Stimulated activated CD4-positive, alpha-beta T cell treated with anti-CD3 and anti-CD28 coated beads, Interleukin-15, amount 100 ng/mL, for 1 hour (primary cell): ENCODE measurements around the gene ARHGEF28.

ENCODE experiments used
- DNase-seq, 2 donors: peaks; one replicate each; pipeline ENCODE4 v3.0.0-alpha.2; 2020; ENCODE audit warnings: low read depth in 1 of 2, low spot score in 1 of 2

The ARHGEF28 gene

GRCh38 chr5:73654819-73655318, 28.9 kb downstream of the ARHGEF28 start:
- no peak for DNase-seq

GRCh38 chr5:73655521-73656160, 29.6 kb downstream of the ARHGEF28 start:
- DNase-seq: no peak

GRCh38 chr5:73661753-73662152, 35.8 kb downstream of the ARHGEF28 start:
- no peak for DNase-seq

- no peak for DNase-seq
These were observed 37.3 kb downstream of the ARHGEF28 start for GRCh38 chr5:73663161-73663859.

GRCh38 chr5:73663860-73664240, 37.9 kb downstream of the ARHGEF28 start:
- no peak for DNase-seq

- no peak for DNase-seq
These were observed 38.8 kb downstream of the ARHGEF28 start for GRCh38 chr5:73664796-73665195.

GRCh38 chr5:73666891-73667290, 40.9 kb downstream of the ARHGEF28 start:
- no peak for DNase-seq

- DNase-seq: no peak
These were observed 42.0 kb downstream of the ARHGEF28 start for GRCh38 chr5:73668017-73668416.

- no peak for DNase-seq
These were observed 42.6 kb downstream of the ARHGEF28 start for GRCh38 chr5:73668486-73669111.

GRCh38 chr5:73670731-73671130, 44.7 kb downstream of the ARHGEF28 start:
- DNase-seq: no peak

GRCh38 chr5:73672132-73672531, 46.1 kb downstream of the ARHGEF28 start:
- no peak for DNase-seq

- DNase-seq: no peak
These were observed 47.2 kb downstream of the ARHGEF28 start for GRCh38 chr5:73673161-73673591.

GRCh38 chr5:73674669-73675004, 48.6 kb downstream of the ARHGEF28 start:
- DNase-seq: no peak

GRCh38 chr5:73678322-73678740, 52.3 kb downstream of the ARHGEF28 start:
- DNase-seq: no peak

GRCh38 chr5:73678807-73679206, 52.8 kb downstream of the ARHGEF28 start:
- no peak for DNase-seq

GRCh38 chr5:73682176-73682575, 56.2 kb downstream of the ARHGEF28 start:
- no peak for DNase-seq

- DNase-seq: no peak
These were observed 58.7 kb downstream of the ARHGEF28 start for GRCh38 chr5:73684691-73685090.

- no peak for DNase-seq
These were observed 60.9 kb downstream of the ARHGEF28 start for GRCh38 chr5:73686912-73687311.

- no peak for DNase-seq
These were observed 61.4 kb downstream of the ARHGEF28 start for GRCh38 chr5:73687357-73687756.

- DNase-seq: no peak
These were observed 64.0 kb downstream of the ARHGEF28 start for GRCh38 chr5:73690015-73690414.

GRCh38 chr5:73691302-73692080, 65.5 kb downstream of the ARHGEF28 start:
- DNase-seq: no peak
